Hepatocyte (in vitro differentiated cells): ENCODE data around the gene FRMD4B.

ENCODE experiments used
- EZH2 ChIP-seq: fragments of 200-600 bp; sonication (generic); IDR thresholded peaks from 2 replicates; pipeline ENCODE4 v1.6.1; 2016; ENCODE audit warnings: antibody characterized with exemption, mild to moderate bottlenecking, borderline replicate concordance
- TF ChIP-seq, protein P1 (sequence below): fragments of 200-600 bp; sonication (generic); IDR thresholded peaks from 2 replicates; pipeline ENCODE4 v1.5.1; 2016; ENCODE audit warnings: antibody characterized with exemption, mild to moderate bottlenecking; ENCODE audit not compliant: poor library complexity

DNA sequence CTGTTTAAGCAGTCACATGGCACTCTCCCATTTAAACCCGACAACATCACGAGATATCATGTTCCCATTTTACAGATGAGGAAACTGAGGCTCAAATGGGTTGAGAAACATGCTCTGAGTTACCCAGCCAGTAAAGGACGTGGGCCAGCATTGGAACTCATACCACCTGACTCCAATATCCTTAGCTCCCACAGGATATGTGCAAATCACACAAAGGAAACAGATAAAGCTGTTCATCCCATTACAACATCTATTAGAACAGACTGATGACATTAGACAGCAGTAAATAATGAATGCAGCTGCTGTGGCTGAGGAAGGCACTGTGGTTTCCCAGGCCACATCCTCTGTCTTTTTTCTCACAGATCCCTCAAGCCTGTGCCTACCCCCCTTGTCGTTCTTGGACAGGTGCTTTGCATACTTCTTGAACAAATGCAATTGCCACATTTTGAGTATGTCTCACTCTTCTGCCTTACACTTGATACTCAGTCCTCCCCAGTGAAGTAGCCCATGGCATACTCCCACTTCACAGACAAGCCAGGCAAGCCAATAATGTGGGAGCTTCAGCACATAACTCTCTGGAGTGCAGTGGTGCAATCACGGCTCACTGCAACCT is 17.7 kb downstream of the FRMD4B start:
- TF ChIP-seq, protein P1, sequence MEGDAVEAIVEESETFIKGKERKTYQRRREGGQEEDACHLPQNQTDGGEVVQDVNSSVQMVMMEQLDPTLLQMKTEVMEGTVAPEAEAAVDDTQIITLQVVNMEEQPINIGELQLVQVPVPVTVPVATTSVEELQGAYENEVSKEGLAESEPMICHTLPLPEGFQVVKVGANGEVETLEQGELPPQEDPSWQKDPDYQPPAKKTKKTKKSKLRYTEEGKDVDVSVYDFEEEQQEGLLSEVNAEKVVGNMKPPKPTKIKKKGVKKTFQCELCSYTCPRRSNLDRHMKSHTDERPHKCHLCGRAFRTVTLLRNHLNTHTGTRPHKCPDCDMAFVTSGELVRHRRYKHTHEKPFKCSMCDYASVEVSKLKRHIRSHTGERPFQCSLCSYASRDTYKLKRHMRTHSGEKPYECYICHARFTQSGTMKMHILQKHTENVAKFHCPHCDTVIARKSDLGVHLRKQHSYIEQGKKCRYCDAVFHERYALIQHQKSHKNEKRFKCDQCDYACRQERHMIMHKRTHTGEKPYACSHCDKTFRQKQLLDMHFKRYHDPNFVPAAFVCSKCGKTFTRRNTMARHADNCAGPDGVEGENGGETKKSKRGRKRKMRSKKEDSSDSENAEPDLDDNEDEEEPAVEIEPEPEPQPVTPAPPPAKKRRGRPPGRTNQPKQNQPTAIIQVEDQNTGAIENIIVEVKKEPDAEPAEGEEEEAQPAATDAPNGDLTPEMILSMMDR, result no peak
- no peak for TF ChIP-seq EZH2
